GM21825 (cell line): ENCODE results near the gene IFT27.

ENCODE experiments used
- ATAC-seq: cut with Tn5 transposase; IDR thresholded peaks from one replicate; pipeline ENCODE4 v1.9.1; 2021; ENCODE audit warnings: mild to moderate bottlenecking, moderate library complexity; ENCODE audit not compliant: unreplicated experiment

IFT27 gene

DNA sequence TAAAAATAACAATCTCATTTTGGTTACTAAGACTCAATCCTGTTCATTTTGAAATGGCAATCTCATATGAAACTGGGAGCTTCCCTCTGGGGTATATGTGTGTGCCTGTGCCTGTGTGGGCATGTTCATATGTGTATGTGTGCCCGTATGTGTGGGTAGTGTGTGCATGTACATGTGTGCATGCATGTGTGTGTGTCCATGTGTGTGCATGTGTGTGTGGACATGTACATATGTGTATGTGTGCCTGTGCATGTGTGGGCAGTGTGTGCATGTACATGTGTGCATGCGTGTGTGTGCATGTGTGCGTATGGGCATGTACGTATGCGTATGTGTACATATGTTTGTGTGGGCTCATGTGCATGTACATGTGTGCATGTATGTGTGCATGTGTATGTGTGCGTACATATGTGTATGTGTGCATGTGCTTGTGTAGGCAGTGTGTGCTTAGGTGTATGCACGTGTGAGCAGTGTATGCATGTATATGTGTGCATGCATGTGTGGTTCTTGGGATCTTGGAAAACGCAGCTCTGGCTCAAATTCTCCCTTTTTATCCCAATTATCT, 47.9 kb downstream of the IFT27 start:
- no peak for ATAC-seq

DNA sequence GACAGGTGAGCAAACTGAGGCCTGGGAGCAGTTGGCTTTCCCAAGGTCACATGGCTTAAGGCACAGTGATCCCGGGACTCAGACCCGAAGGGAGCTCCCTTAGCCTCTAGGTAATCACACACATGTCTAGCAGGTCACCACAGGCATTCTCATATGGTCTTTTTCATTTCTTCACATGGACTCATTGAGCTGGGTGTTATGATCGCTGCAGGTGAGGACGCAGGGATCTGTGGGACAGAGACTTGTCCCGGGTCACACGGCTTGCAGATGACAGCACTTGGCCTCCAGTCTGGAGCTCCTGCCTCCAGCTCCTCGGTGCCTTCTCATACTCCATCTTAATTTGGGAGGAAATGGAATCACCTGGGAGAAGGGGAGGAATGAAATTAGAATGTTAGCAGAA, 48.8 kb downstream of the IFT27 start:
- no peak for ATAC-seq

DNA sequence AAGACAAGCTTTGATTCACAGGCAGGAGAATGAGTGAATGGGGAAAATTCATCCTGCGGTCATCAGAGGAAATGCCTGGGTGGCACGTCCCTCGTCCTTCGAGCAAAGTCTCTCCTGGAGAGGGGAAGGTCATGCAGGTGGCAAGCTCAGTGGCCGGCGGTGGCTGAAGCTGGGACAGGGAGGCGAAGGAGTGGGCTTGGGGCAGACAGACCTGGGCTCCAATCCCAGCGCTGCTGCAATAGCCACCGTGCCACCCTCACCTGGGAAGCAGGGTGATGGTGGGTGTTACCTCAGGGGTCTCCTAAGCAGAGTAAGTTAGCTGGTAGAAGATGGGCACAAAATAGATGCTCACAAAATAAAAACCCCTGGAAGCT, 49.9 kb downstream of the IFT27 start:
- ATAC-seq: no peak

DNA sequence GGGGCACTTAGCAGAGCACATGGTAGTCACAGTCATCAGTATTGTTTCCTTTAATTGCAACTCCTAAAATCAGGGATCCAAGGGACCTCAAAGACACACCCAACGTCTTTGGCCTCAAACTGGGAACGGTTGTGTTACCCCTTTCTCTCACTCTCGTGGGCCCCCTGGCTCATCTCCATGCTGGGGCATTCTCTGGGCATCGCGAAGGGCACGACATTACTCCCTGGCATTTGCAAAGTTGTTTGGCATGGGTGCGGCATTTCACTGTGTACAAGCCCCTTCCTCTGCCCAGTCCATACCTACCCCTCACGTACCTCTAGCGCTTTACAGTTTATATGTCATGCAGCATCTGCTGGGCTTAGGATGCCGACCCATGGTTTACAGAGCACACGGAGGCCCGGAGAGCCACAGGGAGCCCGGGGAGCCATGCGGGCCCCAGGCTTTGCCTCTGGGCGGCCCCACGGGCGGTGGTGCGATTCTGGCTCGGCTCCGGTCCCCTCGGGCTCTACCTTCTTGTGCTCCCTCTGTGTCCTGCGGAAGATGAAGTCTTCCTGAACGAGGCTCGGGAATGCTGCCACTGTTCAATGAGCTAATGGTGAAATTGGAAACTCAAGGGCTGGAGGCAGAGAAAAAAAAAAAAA, 50.4 kb downstream of the IFT27 start:
- no peak for ATAC-seq

DNA sequence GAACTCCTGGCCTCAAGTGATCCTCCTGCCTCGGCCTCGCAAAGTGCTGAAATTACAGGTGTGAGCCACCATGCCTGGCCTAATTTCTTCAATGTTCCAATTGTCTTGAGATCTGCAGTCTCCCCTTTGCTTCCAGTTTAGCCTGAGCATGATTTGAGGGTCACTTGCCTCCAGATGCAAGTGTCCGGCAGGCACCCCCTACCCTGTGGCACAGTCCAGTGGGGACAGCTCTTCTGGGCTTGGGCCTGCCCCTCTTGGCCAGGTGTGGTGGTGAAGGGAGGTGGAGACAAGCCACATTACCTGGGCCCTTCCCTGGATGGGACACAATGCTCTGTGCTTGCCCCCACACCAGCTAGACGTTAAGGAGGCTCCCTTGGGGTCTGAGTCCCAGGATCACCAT, 51.1 kb downstream of the IFT27 start:
- no peak for ATAC-seq

DNA sequence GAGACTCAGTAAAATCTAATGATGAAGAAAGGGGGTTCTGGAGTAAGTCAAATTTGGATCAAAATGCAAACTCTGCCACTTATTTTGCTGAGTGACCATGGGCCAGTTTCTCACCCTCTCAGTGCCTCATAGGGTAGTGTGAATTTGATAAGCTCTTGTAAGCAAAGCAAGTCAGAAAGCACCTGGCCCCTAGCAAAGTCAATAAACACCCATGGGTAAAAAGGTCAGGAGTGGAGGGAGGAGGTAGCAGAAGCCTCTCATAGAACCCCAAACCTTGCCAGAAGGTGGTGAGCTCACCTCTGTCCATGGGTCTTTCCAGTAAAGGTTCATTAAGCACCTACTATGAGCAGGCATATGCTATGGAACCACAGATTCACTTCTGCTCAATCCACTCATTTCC, 53.9 kb downstream of the IFT27 start:
- no peak for ATAC-seq

DNA sequence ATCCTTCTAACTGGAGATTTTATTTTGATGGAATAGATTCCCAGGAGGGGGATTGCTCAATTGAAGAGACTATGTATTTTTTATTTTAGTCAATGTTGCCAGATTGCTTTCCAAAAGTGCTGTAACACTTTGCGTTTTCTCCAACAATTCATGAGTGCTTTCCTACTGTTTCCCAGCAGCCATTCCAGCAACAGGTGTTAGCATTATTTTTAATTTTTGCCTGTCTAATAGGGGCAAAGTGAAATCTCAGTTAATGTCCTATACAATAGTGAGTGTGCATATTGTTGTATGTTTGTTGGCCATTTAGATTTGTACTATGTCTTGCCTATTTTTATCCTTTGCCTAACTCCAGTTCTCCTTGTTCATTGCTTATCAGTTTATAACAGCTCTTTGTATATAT, 60.3 kb downstream of the IFT27 start:
- ATAC-seq: no peak

DNA sequence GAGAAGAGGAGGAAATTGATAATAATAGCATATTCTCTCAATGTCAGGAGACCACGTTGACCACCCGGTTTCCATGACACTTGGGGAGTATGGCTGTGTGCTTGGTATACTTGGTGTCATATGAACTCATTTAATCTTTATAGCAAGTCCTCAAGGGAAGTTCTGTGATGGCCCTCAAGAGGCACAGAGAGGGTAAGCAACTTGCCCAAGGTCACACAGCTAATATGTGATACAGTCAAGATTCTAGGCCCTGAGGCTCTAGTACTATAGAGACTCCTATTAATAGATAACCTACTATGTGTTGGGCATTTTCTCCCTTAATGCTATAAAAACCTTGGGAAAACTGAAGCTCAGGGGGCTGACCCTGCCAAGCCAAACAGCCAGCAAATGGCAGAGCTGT, 61.8 kb downstream of the IFT27 start:
- no peak for ATAC-seq

DNA sequence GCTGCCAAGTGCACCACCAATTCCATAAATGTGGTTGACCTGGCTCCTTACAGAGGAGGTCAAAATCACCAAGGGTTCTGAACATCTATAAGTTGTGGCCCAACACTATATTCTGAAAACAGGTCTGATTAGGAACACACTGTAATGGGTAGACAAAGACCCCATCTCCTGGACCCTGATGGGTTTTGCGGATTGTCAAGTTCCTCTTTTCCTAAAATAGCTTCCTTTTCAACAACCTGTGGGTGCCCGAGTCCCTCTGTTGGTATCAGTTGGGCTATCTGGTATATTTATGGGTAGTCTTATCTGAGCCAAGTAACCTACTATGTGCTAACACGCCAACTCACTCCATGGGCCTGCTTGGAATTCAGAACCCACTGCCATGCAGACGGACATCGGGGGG, 62.5 kb downstream of the IFT27 start:
- no peak for ATAC-seq
